Astrocyte of the spinal cord (primary cell): ENCODE results near the gene TAS2R8.
A peak's percentile ranks its signal among the peaks of the same experiment; 100 is the strongest.

Experiments
- DNase-seq: peaks from one replicate; pipeline ENCODE4 v3.0.0; 2011; ENCODE audit warnings: low read depth, low spot score
- H3K4me3 ChIP-seq: 2 replicates; pipeline ENCODE4 v1.5.1; 2011; ENCODE audit warnings: low read depth, mild to moderate bottlenecking, low read length, moderate library complexity
- in situ Hi-C: cut with HindIII; loops from 2 replicates; pipeline ENCODE4 v1.10.0; 2017; ENCODE audit warnings: low sequenced_read_pairs
- TF ChIP-seq, protein P1 (sequence below): IDR thresholded peaks from 2 replicates; pipeline ENCODE4 v1.5.1; 2012; ENCODE audit warnings: low read depth, mild to moderate bottlenecking, low read length, inconsistent platforms

The TAS2R8 gene, protein sequence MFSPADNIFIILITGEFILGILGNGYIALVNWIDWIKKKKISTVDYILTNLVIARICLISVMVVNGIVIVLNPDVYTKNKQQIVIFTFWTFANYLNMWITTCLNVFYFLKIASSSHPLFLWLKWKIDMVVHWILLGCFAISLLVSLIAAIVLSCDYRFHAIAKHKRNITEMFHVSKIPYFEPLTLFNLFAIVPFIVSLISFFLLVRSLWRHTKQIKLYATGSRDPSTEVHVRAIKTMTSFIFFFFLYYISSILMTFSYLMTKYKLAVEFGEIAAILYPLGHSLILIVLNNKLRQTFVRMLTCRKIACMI

DNA sequence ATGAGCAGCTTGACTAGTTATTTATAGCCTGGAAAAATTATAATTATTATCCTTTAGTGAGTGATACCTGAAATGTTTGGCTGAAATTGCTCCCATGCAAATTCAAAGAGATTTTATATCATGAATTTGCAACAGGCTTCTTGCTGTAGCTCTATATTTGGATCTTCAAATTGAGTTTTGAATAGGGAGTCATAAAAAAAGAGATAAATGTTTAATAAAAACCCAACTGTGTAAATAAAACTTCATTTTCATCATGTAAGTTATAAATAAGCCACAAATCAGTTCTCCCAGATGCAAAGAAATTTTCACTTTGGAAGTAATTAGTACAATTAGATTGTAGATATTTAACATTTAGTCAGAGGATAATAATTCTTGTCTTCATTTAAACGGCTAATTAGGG lies at the start of gene TAS2R8:
Gene TAS2R8 (minus strand): TSS at position 101 of the 400 bp plus-strand sequence. CDS start 306 bp downstream, outside the sequence.
- in situ Hi-C loops: no loop called here
- DNase-seq: no peak
- H3K4me3 ChIP-seq: no peak within 1 kb of the TSS
- TF ChIP-seq, protein P1, sequence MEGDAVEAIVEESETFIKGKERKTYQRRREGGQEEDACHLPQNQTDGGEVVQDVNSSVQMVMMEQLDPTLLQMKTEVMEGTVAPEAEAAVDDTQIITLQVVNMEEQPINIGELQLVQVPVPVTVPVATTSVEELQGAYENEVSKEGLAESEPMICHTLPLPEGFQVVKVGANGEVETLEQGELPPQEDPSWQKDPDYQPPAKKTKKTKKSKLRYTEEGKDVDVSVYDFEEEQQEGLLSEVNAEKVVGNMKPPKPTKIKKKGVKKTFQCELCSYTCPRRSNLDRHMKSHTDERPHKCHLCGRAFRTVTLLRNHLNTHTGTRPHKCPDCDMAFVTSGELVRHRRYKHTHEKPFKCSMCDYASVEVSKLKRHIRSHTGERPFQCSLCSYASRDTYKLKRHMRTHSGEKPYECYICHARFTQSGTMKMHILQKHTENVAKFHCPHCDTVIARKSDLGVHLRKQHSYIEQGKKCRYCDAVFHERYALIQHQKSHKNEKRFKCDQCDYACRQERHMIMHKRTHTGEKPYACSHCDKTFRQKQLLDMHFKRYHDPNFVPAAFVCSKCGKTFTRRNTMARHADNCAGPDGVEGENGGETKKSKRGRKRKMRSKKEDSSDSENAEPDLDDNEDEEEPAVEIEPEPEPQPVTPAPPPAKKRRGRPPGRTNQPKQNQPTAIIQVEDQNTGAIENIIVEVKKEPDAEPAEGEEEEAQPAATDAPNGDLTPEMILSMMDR: no peak

DNA sequence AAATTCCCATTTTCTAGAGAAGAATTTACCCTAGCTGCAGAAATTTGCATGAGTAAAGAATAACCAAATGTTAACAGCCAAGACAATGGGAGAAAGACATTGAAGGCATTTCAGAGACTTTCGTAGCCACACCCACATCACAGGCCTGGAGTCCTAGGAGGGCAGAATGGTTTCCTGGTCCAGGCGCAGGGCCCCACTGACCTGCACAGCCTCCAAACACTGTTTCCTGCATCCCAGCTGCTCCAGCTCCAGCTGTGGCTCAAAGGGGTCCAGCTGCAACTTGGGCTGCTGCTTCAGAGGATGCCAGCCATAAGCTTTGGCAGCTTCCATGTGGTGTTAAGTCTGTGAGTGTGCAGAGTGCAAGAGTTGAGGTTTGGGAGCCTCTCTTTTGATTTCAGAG lies 48.7 kb upstream of the TAS2R8 start:
- in situ Hi-C loops: no loop called here
- TF ChIP-seq, protein P1: no peak
- no peak overlapping the region for H3K4me3 ChIP-seq
- DNase-seq: no peak

DNA sequence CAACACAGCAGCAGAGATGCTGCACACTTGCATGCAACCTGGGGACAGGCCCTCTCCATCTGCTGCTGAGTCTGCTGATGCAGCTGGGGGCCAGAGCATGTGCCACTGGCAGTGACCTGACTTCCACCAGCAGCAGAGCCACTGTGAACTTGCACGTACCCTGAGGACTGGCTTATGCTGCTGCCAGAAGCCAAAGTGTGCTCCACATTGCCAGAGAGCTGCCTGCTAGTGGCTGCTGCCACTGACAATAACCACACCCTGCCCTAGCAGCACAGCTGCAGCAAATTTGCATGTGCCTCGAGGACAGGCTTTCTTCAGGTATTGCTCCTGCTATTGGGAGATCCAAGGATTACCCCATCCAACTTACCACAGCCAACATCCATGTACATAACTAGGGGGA lies 46.7 kb upstream of the TAS2R8 start:
- no peak for DNase-seq
- in situ Hi-C loops: no loop called here

DNA sequence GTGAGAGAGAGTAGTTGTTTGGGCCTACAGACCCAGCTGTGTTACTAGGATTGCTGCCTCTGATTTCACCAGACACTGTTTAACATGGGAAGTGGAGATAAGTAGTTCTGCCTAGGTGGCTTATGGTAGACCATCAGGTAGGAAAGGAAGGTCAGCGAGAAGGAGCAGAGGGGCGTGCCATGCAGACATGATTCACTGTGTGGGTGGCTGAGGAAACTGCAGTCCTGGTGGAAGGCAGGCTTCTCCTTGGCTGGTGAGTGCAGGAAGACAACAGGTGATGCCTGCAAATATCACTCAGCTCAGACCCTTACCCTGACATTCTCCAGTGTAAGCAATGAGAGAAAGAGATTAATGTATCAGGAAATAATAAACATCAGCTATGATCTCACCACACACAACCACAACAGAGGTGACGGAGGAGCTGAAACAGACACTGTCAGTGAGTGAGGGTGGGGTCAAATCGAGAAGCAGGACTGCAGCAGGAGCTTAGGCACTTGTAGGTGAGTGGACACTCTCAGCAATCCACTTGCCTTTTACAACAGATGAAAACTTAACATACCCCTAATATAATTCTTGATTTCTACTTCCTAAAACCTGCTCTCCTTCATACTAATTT lies 44.3 kb upstream of the TAS2R8 start:
- H3K4me3 ChIP-seq: no peak overlapping the region
- TF ChIP-seq, protein P1: no peak
- in situ Hi-C loops: no loop called here
- DNase-seq: no peak

More for the DNA sequence above, 46.7 kb upstream of the TAS2R8 start:
- TF ChIP-seq, protein P1: no peak
- H3K4me3 ChIP-seq: no peak overlapping the region

DNA sequence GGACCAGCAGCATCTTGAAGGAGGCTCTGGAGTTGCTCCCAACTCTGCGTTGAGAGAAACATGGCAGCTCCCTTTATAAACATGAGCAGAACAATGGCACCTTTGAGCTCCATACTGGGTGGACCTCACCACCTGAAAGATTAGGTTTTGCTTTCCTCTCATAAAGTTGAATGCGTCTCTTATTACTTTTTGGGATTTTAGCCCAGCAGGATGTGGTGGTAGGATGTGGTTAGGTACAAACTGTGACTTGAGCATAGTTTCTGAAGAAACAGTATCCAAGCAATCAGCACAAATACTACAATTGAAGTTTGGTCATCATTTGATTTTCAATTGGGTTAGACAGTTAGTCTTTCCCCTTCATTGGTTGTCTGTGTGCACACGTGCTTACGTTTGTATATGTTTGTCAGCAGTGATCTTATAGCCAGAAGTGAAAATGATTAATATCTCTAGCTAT lies 42.4 kb upstream of the TAS2R8 start, which contains the start of gene PRR4:
Gene PRR4 (minus strand): TSS at position 51 of the 454 bp plus-strand sequence. CDS start 38 bp downstream, at position 13.
- TF ChIP-seq, protein P1: no peak
- in situ Hi-C loops: no loop called here
- H3K4me3 ChIP-seq: no peak within 1 kb of the TSS
- DNase-seq: peak; percentile 62

DNA sequence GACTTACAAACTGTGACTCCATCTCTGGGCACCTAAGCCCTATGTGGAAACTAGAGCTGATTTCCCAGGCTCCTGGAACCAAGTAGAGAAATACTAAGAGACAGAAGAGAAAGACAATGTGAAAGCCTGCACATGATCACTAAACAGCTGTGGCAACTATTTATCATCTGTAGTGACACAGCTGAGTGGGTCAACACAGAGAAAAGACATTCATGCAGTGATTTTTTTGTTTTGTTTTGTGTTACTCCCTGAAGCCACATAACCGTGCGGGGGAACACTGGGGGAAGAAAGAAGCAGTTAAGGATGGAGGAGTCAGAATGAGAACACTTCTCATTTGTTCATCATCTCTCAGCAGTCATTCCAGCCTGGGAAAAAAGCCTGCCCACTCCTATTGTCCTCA lies 40.7 kb upstream of the TAS2R8 start:
- no peak for DNase-seq
- in situ Hi-C loops: no loop called here
- no peak overlapping the region for H3K4me3 ChIP-seq
- TF ChIP-seq, protein P1: no peak
